Prostate gland (tissue), 2 donors: ENCODE measurements around the gene TM9SF4.
"Not testable (repeated sequence)": the region's sequence is repeated elsewhere in the genome, so short reads cannot be mapped to it uniquely, and the experiment has no call there.

Experiments used
- CTCF ChIP-seq, 4 experiments: fragments of 200-600 bp in 2 of 4; fragments of 450-650 bp in 2 of 4; sonication (generic) in 2 of 4; IDR thresholded peaks; 1 replicate in 3 of 4; 2 replicates in 1 of 4; pipeline ENCODE4 v1.5.1; 2016 to 2019; ENCODE audit warnings: antibody characterized with exemption in 4 of 4, mild to moderate bottlenecking in 2 of 4, moderate library complexity in 2 of 4
- POLR2A ChIP-seq: fragments of 450-650 bp; IDR thresholded peaks from one replicate; pipeline ENCODE4 v1.6.1; 2016; ENCODE audit warnings: antibody characterized with exemption, mild to moderate bottlenecking

DNA sequence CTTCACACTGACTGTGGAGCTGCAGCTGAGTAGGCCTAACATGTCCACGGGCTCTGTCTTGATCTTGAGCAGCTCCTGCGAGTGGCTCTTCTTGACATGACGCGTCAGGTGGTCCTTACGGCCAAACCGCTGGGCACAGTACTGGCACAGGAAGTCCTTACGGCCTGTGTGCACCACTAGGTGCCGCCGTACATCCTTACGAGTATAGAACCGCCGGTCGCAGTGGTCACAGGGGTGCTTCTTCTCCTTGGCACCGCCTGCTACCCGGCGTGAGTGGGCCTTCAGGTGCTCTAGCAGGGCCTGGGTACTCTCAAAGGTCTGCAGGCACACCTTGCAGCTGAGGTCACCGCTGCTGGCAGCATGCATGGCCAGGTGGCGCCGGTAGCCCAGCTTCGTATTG lies 87.6 kb downstream of the TM9SF4 start:
- not testable (repeated sequence) for TF ChIP-seq CTCF (IDR thresholded peaks at IDR 0.05); POLR2A
